BLaER1 treated with 17β-estradiol and CSF1 and Interleukin-3, amounts not matched to agents 10 nM and 100 nM (cell line): ENCODE data around the gene QKI.

Experiments used
- H3K27ac ChIP-seq, 11 experiments: shearing (Covaris generic); formaldehyde crosslinking; 2 replicates each; pipeline ENCODE4 v1.8.1; 2022
- H3K27me3 ChIP-seq, 11 experiments: shearing (Covaris generic); formaldehyde crosslinking; 2 replicates each; pipeline ENCODE4 v1.8.1; 2022
- H3K36me3 ChIP-seq, 11 experiments: shearing (Covaris generic); formaldehyde crosslinking; 2 replicates each; pipeline ENCODE4 v1.8.1; 2022
- H3K4me1 ChIP-seq, 10 experiments: shearing (Covaris generic); formaldehyde crosslinking; 2 replicates each; pipeline ENCODE4 v1.8.1; 2022
- H3K4me2 ChIP-seq, 11 experiments: shearing (Covaris generic); formaldehyde crosslinking; 2 replicates each; pipeline ENCODE4 v1.8.1; 2022
- H3K4me3 ChIP-seq, 10 experiments: shearing (Covaris generic); formaldehyde crosslinking; 2 replicates each; pipeline ENCODE4 v1.8.1; 2022
- H3K9ac ChIP-seq, 11 experiments: shearing (Covaris generic); formaldehyde crosslinking; 2 replicates each; pipeline ENCODE4 v1.8.1; 2022
- H3K9me3 ChIP-seq, 11 experiments: shearing (Covaris generic); formaldehyde crosslinking; replicated peaks in 1 of 11; 2 replicates each; pipeline ENCODE4 v1.8.1; 2022
- H4K20me1 ChIP-seq, 11 experiments: shearing (Covaris generic); formaldehyde crosslinking; 2 replicates each; pipeline ENCODE4 v1.8.1; 2022
- Cebpa-rat ChIP-seq, 11 experiments: shearing (Covaris generic); IDR thresholded peaks; 2 replicates each; pipeline ENCODE4 v1.8.1; 2022

The QKI gene

DNA sequence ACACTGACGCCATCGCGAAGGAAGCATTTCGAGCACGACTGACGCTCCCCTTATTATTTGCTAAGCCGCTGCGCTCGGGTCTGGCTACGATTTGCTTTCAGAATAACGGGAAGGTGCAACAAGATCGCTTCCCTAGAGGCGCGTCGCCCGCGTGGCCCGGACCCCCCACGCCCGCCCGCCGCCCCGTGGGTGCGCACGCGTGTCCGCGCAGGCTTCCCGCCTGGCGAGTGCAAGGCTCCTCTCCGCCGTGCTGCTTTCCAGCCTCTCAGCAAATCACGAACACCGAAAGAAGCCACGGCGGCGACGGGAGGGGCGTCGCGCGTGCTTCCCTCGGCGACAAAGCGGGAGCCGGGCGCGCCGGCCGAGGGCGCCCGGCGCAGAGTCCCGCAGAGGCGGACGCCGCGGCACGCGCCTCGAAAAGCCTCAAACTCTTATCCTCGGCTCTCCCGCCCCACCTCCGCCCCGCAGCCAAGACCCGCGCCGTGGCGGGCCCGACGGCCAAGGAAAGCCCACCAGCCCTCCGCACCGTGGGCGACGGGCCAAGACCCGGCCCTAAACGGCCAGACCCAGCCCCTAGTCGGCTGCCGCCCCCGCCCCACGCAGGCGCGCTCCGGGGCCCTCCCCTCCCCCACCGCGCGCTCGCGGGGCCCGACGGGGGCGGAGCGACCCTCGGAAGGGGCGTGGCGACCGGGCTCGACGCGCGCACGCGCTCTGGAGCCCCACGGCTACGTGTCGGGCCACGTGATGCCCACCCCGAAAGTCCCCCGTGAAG, 987 bp upstream of the QKI start:
- 0 out of 22 replicates have a peak, but pooled peaks cover 0 to 4% (median 0%) of the 10 kb centered on the region in 11 experiments for H3K36me3 ChIP-seq
- peak overlapping the region; percentile 98 to 100 (median 99) for H3K27ac ChIP-seq
- no peaks in the 10 kb centered on the region for H3K27me3 ChIP-seq
- peak overlapping the region; percentile 96 to 100 (median 99) for H3K9ac ChIP-seq
- no peak for TF ChIP-seq Cebpa-rat (IDR thresholded peaks at IDR 0.05)
- H3K9me3 ChIP-seq: peaks cover 0 to 7% (median 3%) of the 10 kb centered on the region in 11 experiments; a peak in 12 of 22 replicates
- H3K4me3 ChIP-seq: peak overlapping the region; percentile 81 to 100 (median 96)
- H4K20me1 ChIP-seq: peaks cover 23 to 36% (median 26%) of the 10 kb centered on the region in 11 experiments
- peaks cover 14 to 32% (median 28%) of the 10 kb centered on the region in 10 experiments for H3K4me1 ChIP-seq
- peak overlapping the region; percentile 68 to 96 (median 83) for H3K4me2 ChIP-seq

DNA sequence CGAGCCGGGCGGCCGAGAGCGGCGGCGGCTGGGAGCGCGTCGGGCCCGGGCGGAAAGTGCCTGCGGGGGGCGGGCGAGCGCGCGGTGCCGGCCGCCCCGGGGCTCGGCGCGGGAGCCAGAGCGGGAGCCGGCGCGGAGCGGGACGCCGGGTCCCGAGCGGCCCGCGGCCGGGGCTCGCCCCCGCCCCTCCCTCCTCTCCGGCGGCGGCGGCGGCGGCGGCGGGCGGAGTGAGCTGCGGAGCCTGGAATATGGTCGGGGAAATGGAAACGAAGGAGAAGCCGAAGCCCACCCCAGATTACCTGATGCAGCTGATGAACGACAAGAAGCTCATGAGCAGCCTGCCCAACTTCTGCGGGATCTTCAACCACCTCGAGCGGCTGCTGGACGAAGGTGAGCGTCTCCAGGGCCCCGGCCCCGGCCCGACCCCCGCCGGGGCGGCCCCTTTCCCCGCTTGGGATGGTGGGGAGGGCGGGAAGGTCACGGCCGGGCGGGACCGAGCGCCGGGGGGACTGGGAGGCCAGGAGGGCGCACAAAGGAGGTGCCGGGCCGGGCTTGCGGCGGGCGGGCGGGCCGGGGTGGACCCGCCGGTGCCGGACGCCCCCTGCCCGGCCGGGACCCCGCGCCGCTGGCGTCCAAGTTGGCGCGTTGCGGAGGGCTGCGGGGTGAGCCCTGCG, 565 bp downstream of the QKI start:
- peak overlapping the region in 9 of 11 experiments; percentile 72 to 96 (median 87); a peak in 15 of 22 replicates for H3K4me2 ChIP-seq
- no peak for TF ChIP-seq Cebpa-rat (IDR thresholded peaks at IDR 0.05)

DNA sequence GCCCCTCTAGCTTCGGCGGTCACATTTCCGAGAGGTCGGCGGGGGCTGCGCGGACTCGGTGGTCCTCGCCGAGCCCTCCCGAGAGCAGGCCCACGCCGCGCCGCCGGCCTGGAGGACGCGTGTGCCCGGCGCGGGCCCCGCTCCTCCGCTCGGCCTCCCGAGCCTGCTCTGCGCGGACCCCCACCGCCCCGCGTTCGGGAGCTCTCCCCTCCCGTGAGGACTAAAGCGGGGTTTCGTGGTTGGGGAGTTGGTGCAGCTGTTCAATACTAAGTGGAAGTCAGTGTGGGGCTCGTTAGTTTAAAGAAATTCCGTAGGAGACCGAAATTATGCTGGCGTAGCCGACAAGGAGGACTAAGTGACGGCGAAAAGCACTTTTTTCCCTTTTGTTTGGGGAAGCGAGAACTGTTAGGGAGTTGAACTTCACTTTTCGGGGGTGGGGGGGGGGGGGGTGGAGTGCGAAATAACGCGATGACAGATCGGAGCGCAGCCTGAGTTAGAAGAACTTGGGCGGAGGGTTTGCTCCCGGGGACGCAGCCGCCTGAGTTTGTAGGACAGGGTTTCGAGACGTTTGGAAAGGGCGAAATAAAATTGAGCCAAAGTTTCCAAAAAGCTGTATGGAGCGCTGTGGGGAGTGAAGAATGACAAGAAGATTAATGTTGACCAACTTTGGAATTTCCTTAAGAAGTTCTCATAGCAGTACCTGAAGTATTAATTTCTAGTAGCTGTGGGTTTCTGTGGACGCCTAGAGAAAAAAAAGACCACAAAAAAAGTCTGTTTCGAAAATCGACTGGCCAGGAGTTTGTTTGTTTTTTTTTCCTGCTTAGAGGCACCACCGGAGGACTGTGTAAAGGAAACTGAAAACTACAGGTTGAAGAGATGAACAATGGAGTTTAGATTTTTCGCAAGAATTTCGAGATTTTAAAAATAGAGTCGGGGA, 1.4 kb downstream of the QKI start:
- Histone ChIP-seq H3K36me3 (0 out of 22 replicates have a peak, but pooled peaks cover 0 to 4% (median 0%) of the 10 kb centered on the region in 11 experiments), H4K20me1 (peaks cover 46 to 60% (median 50%) of the 10 kb centered on the region in 11 experiments), H3K4me2 (peak overlapping the region; percentile 72 to 97 (median 88); a peak in 21 of 22 replicates), H3K27me3 (no peaks in the 10 kb centered on the region), H3K27ac (peak overlapping the region; percentile 98 to 100 (median 99)), H3K4me1 (peaks cover 33 to 54% (median 49%) of the 10 kb centered on the region in 10 experiments), H3K4me3 (peak overlapping the region; percentile 81 to 100 (median 96)), H3K9me3 (no peaks in the 10 kb centered on the region), H3K9ac (peak overlapping the region; percentile 96 to 100 (median 99))
- TF ChIP-seq Cebpa-rat (IDR thresholded peaks at IDR 0.05): no peak

More for the DNA sequence above, 565 bp downstream of the QKI start:
- H3K27me3 ChIP-seq: no peaks in the 10 kb centered on the region
- peak overlapping the region; percentile 96 to 100 (median 99) for H3K9ac ChIP-seq
- H3K9me3 ChIP-seq: no peaks in the 10 kb centered on the region
- 0 out of 22 replicates have a peak, but pooled peaks cover 0 to 4% (median 0%) of the 10 kb centered on the region in 11 experiments for H3K36me3 ChIP-seq
- peak overlapping the region; percentile 98 to 100 (median 99) for H3K27ac ChIP-seq
- H3K4me1 ChIP-seq: peaks cover 29 to 46% (median 41%) of the 10 kb centered on the region in 10 experiments
- peak overlapping the region; percentile 81 to 100 (median 96) for H3K4me3 ChIP-seq
- peaks cover 38 to 52% (median 42%) of the 10 kb centered on the region in 11 experiments for H4K20me1 ChIP-seq

DNA sequence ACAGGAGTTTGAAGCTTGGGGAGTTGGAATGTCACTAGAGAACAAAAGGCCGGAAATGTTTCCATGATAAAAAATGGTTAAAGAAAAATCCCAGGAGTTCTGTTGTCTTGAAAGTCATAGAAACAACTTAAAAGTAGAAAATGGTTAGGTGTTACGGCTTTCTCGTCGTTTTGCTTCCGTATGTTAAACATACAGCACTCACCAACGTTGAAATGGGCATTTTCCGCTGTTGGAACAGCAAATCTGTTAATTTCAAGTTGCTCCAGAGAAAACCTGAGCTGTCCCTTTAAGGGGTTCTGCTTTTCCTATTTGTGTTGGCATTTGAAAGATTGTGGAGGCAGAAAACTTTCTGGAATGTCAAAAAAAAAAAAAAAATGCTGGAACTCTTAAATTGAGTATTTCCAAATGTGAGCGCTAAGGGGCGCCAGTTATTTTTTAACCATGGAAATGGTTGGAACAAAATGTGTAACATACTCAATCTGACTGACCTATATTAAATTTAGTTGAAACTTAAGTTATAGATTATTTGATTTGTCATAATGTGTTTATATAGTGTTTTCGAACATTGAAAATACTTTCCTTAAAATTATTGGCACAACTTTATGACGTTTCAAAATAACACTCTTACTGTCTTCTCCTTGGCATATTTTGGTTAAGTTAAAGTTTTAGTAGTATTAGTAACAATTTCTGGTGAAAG, 2.2 kb downstream of the QKI start:
- H3K4me2 ChIP-seq: peak overlapping the region; percentile 72 to 97 (median 88); a peak in 21 of 22 replicates
- peaks cover 32 to 61% (median 50%) of the 10 kb centered on the region in 10 experiments for H3K4me1 ChIP-seq
- H3K27me3 ChIP-seq: no peaks in the 10 kb centered on the region
- peak overlapping the region; percentile 98 to 100 (median 99) for H3K27ac ChIP-seq
- H3K4me3 ChIP-seq: peak overlapping the region; percentile 81 to 100 (median 96)
- H3K9me3 ChIP-seq: no peaks in the 10 kb centered on the region
- H4K20me1 ChIP-seq: peaks cover 55 to 68% (median 58%) of the 10 kb centered on the region in 11 experiments
- H3K9ac ChIP-seq: peak overlapping the region; percentile 96 to 100 (median 99)
- TF ChIP-seq Cebpa-rat (IDR thresholded peaks at IDR 0.05): no peak
- H3K36me3 ChIP-seq: peaks cover 0 to 3% (median 0%) of the 10 kb centered on the region in 11 experiments; a peak in 4 of 22 replicates

DNA sequence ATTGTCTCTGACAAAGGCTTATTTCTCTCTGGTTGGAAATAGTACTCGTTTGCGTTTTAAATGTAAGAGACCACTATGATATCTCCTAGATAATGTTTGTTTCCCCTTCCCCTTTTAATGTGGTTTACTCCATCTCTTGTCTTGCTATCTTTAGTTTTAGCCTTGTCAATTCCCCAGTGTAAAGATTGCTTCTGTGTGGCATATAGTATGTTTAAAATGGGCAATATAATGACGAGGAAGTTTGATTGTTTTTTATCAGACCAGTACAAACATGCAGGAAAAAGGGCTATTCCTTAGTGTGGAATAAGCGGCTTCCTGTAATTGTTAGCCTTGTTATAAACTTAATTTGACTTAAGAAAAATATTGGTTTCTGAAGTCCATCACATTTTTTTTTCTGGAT, 3.1 kb downstream of the QKI start:
- Histone ChIP-seq H3K9ac (peak overlapping the region; percentile 26 to 100 (median 99); a peak in 17 of 22 replicates), H3K4me3 (peak overlapping the region; percentile 81 to 100 (median 96); a peak in 16 of 20 replicates), H3K36me3 (peaks cover 0 to 12% (median 0%) of the 10 kb centered on the region in 11 experiments; a peak in 8 of 22 replicates), H3K4me1 (peaks cover 27 to 54% (median 45%) of the 10 kb centered on the region in 10 experiments), H3K27ac (peak overlapping the region in 9 of 11 experiments; percentile 7 to 100 (median 98); a peak in 16 of 22 replicates), H3K4me2 (peak overlapping the region; percentile 72 to 97 (median 88)), H3K27me3 (no peaks in the 10 kb centered on the region), H4K20me1 (peaks cover 63 to 77% (median 67%) of the 10 kb centered on the region in 11 experiments), H3K9me3 (no peaks in the 10 kb centered on the region)
- TF ChIP-seq Cebpa-rat (IDR thresholded peaks at IDR 0.05): no peak

DNA sequence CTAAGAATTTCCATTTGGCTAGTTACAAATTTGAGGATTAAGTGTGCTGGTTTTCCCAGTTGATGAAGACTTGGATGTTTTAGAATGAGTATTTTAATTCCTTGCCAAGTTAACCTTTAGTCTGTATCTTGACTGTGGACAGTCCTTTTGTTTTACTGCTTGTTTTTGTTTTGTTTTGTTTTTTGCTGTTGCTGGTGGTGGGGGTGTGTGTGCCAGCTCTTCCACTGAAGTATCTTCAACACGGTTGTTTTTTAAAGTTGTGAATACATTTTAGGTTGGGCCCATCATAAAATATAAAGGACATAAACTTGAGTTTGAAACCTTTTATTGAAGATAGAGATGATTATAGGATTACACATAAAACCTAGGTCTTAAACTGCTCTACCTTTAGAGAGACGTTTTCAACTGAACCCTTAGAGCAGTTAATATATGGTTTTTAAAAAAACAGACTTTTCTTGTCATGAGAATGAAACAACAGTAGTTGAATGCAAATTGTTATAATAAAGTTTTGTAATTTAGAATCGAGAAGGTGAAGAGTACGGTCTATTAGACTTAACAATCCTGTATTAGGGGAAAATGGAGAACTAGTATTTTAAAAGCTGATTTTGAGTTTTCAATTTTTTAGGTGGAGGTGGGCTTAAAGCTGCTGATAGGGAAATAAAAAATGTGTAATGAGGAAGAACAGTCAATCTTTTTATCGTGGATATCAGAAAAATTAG, 4.0 kb downstream of the QKI start:
- H3K27me3 ChIP-seq: no peaks in the 10 kb centered on the region
- H3K4me1 ChIP-seq: peaks cover 35 to 60% (median 50%) of the 10 kb centered on the region in 10 experiments
- no peak for TF ChIP-seq Cebpa-rat (IDR thresholded peaks at IDR 0.05)
- H3K9me3 ChIP-seq: no peaks in the 10 kb centered on the region
- H3K27ac ChIP-seq: peak overlapping the region in 9 of 11 experiments; percentile 10 to 100 (median 33); a peak in 10 of 22 replicates
- H3K4me2 ChIP-seq: peak overlapping the region; percentile 69 to 97 (median 88)
- H4K20me1 ChIP-seq: peaks cover 72 to 86% (median 76%) of the 10 kb centered on the region in 11 experiments
- peaks cover 0 to 19% (median 0%) of the 10 kb centered on the region in 11 experiments; a peak in 8 of 22 replicates for H3K36me3 ChIP-seq
- peak overlapping the region in 8 of 11 experiments; percentile 37 to 100 (median 74); a peak in 15 of 22 replicates for H3K9ac ChIP-seq
- peak overlapping the region in 5 of 10 experiments; percentile 81 to 100 (median 95); a peak in 9 of 20 replicates for H3K4me3 ChIP-seq
